GM12865 (cell line): ENCODE results near the gene TSSC4.
A peak's percentile ranks its signal among the peaks of the same experiment; 100 is the strongest.

Source experiments
- DNase-seq: peaks from one replicate; pipeline ENCODE4 v3.0.0; 2010; ENCODE audit warnings: low read depth
- H3K4me3 ChIP-seq: 2 replicates; pipeline ENCODE4 v1.5.1; 2011; ENCODE audit warnings: mild to moderate bottlenecking, low read depth, low read length, control low read depth
- CTCF ChIP-seq: IDR thresholded peaks from 2 replicates; pipeline ENCODE4 v1.5.1; 2011; ENCODE audit warnings: low read length, control low read depth, low read depth, inconsistent platforms; ENCODE audit not compliant: insufficient read depth; ENCODE audit errors: missing control alignments

Gene TSSC4

GRCh38 chr11:2398664-2399355 lies 1.7 kb upstream of the TSSC4 start:
- H3K4me3 ChIP-seq, result peak overlapping the region; percentile 71
- no peak for DNase-seq
- TF ChIP-seq CTCF, result no peak

- DNase-seq, result no peak
- TF ChIP-seq CTCF, result no peak
- H3K4me3 ChIP-seq, result peak overlapping the region; percentile 71
Measured at GRCh38 chr11:2399488-2400068, 972 bp upstream of the TSSC4 start.

GRCh38 chr11:2400762-2401435 lies 349 bp downstream of the TSSC4 start:
- H3K4me3 ChIP-seq, result peak overlapping the region; percentile 60
- no peak for TF ChIP-seq CTCF
- no peak for DNase-seq

- no peak for DNase-seq
- peak overlapping the region; percentile 60 for H3K4me3 ChIP-seq
- TF ChIP-seq CTCF, result peak; percentile 23
Measured at GRCh38 chr11:2401436-2401984, 960 bp downstream of the TSSC4 start.

- TF ChIP-seq CTCF, result no peak
- DNase-seq, result no peak
- H3K4me3 ChIP-seq, result no peak overlapping the region
Measured at GRCh38 chr11:2402106-2402505, 1.6 kb downstream of the TSSC4 start.

- no peak for DNase-seq
- no peak overlapping the region for H3K4me3 ChIP-seq
- TF ChIP-seq CTCF, result no peak
Measured at GRCh38 chr11:2402890-2403645, 2.5 kb downstream of the TSSC4 start.
